SK-N-SH treated with all-trans-retinoic acid at 6 μM for 48 hours (cell line): ENCODE results near the gene ATP13A2.

ENCODE experiments used
- ATAC-seq: fragments of 200-7000 bp; cut with Tn5 transposase; 3 replicates; pipeline ENCODE4 v1.9.1; 2020; ENCODE audit warnings: mild to moderate bottlenecking, moderate library complexity
- ARNTL ChIP-seq: fragments of 450-650 bp; formaldehyde crosslinking; IDR thresholded peaks from 2 replicates; pipeline ENCODE4 v1.5.0; 2020; ENCODE audit warnings: low read depth, mild to moderate bottlenecking, moderate library complexity, borderline replicate concordance
- BACH2 ChIP-seq: fragments of 250-450 bp; sonication (Bioruptor Pico); IDR thresholded peaks from 2 replicates; pipeline ENCODE4 v1.9.0; 2021; ENCODE audit warnings: mild to moderate bottlenecking, borderline replicate concordance
- CSDC2 ChIP-seq: fragments of 250-450 bp; sonication (Bioruptor Pico); IDR thresholded peaks from 2 replicates; pipeline ENCODE4 v1.5.0; 2020; ENCODE audit warnings: mild to moderate bottlenecking, moderate library complexity
- ESRRG ChIP-seq: fragments of 250-450 bp; sonication (Bioruptor Pico); IDR thresholded peaks from 2 replicates; pipeline ENCODE4 v1.6.1; 2021; ENCODE audit warnings: mild to moderate bottlenecking
- GLIS3 ChIP-seq: fragments of 250-450 bp; sonication (Bioruptor Pico); IDR thresholded peaks from 2 replicates; pipeline ENCODE4 v1.5.0; 2020; ENCODE audit warnings: mild to moderate bottlenecking, moderate library complexity
- ISL1 ChIP-seq: fragments of 250-450 bp; sonication (Bioruptor Pico); IDR thresholded peaks from 2 replicates; pipeline ENCODE4 v2.1.2; 2022; ENCODE audit warnings: mild to moderate bottlenecking, moderate library complexity
- OSR1 ChIP-seq: fragments of 250-450 bp; sonication (Bioruptor Pico); IDR thresholded peaks from 2 replicates; pipeline ENCODE4 v1.8.0; 2022; ENCODE audit warnings: moderate library complexity, mild to moderate bottlenecking, inconsistent platforms
- PPARA ChIP-seq: fragments of 250-450 bp; sonication (Bioruptor Pico); IDR thresholded peaks from 2 replicates; pipeline ENCODE4 v1.5.0; 2020; ENCODE audit warnings: mild to moderate bottlenecking, borderline replicate concordance
- RARB ChIP-seq: fragments of 250-450 bp; sonication (Bioruptor Pico); IDR thresholded peaks from 2 replicates; pipeline ENCODE4 v1.8.0; 2021; ENCODE audit warnings: mild to moderate bottlenecking, moderate library complexity
- SNAI2 ChIP-seq: fragments of 250-450 bp; sonication (Bioruptor Pico); IDR thresholded peaks from 2 replicates; pipeline ENCODE4 v1.5.0; 2020; ENCODE audit warnings: mild to moderate bottlenecking, moderate library complexity
- TCF4 ChIP-seq: fragments of 250-450 bp; sonication (Bioruptor Pico); IDR thresholded peaks from 2 replicates; pipeline ENCODE4 v1.8.0; 2021; ENCODE audit warnings: mild to moderate bottlenecking, moderate library complexity, borderline replicate concordance
- TOX ChIP-seq: fragments of 250-450 bp; sonication (Bioruptor Pico); IDR thresholded peaks from 2 replicates; pipeline ENCODE4 v1.8.0; 2021; ENCODE audit warnings: mild to moderate bottlenecking, moderate library complexity, borderline replicate concordance
- ZC3H10 ChIP-seq: fragments of 250-450 bp; sonication (Bioruptor Pico); IDR thresholded peaks from 2 replicates; pipeline ENCODE4 v1.5.1; 2021; ENCODE audit warnings: mild to moderate bottlenecking, moderate library complexity
- ZFP30 ChIP-seq: fragments of 450-650 bp; formaldehyde crosslinking; IDR thresholded peaks from 2 replicates; pipeline ENCODE4 v1.5.0; 2022; ENCODE audit warnings: mild to moderate bottlenecking, moderate library complexity
- ZNF565 ChIP-seq: fragments of 450-650 bp; formaldehyde crosslinking; conservative IDR thresholded peaks from 2 replicates; pipeline ENCODE4 v1.5.0; 2020; ENCODE audit warnings: low read depth, mild to moderate bottlenecking, moderate library complexity
- ZNF70 ChIP-seq: fragments of 450-650 bp; formaldehyde crosslinking; IDR thresholded peaks from 2 replicates; pipeline ENCODE4 v1.5.0; 2020; ENCODE audit warnings: mild to moderate bottlenecking, moderate library complexity
- ZNF8 ChIP-seq: fragments of 450-650 bp; formaldehyde crosslinking; IDR thresholded peaks from 2 replicates; pipeline ENCODE4 v1.5.0; 2020; ENCODE audit warnings: mild to moderate bottlenecking, moderate library complexity
- TF ChIP-seq, protein P1 (sequence below): fragments of 250-450 bp; sonication (Bioruptor Pico); IDR thresholded peaks from 2 replicates; pipeline ENCODE4 v1.8.0; 2021; ENCODE audit warnings: low read depth, mild to moderate bottlenecking, moderate library complexity, borderline replicate concordance
- TF ChIP-seq, protein P2 (sequence below): fragments of 250-450 bp; sonication (Bioruptor Pico); IDR thresholded peaks from 2 replicates; pipeline ENCODE4 v1.5.0; 2020; ENCODE audit warnings: mild to moderate bottlenecking, moderate library complexity
- TF ChIP-seq, protein P3 (sequence below): fragments of 250-450 bp; sonication (Bioruptor Pico); IDR thresholded peaks from 2 replicates; pipeline ENCODE4 v1.5.1; 2020; ENCODE audit warnings: low read depth, mild to moderate bottlenecking, moderate library complexity
- TF ChIP-seq, protein P4 (sequence below): fragments of 250-450 bp; sonication (Bioruptor Pico); IDR thresholded peaks from 2 replicates; pipeline ENCODE4 v1.5.1; 2021; ENCODE audit warnings: mild to moderate bottlenecking, moderate library complexity
- TF ChIP-seq, protein P5 (sequence below): fragments of 250-450 bp; sonication (Bioruptor Pico); IDR thresholded peaks from 2 replicates; pipeline ENCODE4 v1.8.0; 2020; ENCODE audit warnings: mild to moderate bottlenecking, moderate library complexity, borderline replicate concordance

The ATP13A2 gene

DNA sequence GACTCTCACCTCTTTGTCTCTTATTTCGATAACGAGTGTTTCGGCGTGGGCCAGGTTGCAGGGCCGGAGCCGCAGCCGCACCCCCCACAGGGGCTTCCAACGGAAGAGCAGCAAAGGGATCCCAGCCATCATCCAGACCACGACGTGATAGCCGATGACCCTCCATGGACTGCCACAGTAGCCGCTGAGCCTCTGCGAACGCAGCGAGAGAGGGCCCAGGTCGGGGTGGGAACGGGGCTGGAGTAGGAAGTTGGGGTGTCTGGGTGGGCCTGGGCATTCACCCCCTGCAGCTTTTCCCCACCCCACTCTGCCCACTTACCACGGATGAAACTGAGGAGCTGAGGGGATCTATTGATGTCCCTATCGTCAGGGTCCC lies 6.4 kb downstream of the ATP13A2 start:
- TF ChIP-seq ZNF70 (no peak), ISL1 (CRISPR knock-in tag) (no peak), ZNF565 (CRISPR knock-in tag) (no peak), PPARA (CRISPR knock-in tag) (no peak), ARNTL (CRISPR knock-in tag) (no peak), BACH2 (CRISPR knock-in tag) (no peak), CSDC2 (CRISPR knock-in tag) (no peak), ZC3H10 (CRISPR knock-in tag) (no peak), GLIS3 (CRISPR knock-in tag) (no peak), TCF4 (CRISPR knock-in tag) (no peak), ZNF8 (CRISPR knock-in tag) (no peak), TOX (CRISPR knock-in tag) (no peak), ESRRG (no peak), SNAI2 (CRISPR knock-in tag) (no peak), RARB (no peak), OSR1 (CRISPR knock-in tag) (no peak), ZFP30 (CRISPR knock-in tag) (no peak)
- TF ChIP-seq, protein P1, sequence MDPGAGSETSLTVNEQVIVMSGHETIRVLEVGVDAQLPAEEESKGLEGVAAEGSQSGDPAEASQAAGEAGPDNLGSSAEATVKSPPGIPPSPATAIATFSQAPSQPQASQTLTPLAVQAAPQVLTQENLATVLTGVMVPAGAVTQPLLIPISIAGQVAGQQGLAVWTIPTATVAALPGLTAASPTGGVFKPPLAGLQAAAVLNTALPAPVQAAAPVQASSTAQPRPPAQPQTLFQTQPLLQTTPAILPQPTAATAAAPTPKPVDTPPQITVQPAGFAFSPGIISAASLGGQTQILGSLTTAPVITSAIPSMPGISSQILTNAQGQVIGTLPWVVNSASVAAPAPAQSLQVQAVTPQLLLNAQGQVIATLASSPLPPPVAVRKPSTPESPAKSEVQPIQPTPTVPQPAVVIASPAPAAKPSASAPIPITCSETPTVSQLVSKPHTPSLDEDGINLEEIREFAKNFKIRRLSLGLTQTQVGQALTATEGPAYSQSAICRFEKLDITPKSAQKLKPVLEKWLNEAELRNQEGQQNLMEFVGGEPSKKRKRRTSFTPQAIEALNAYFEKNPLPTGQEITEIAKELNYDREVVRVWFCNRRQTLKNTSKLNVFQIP (CRISPR knock-in tag) = no peak
- TF ChIP-seq, protein P2, sequence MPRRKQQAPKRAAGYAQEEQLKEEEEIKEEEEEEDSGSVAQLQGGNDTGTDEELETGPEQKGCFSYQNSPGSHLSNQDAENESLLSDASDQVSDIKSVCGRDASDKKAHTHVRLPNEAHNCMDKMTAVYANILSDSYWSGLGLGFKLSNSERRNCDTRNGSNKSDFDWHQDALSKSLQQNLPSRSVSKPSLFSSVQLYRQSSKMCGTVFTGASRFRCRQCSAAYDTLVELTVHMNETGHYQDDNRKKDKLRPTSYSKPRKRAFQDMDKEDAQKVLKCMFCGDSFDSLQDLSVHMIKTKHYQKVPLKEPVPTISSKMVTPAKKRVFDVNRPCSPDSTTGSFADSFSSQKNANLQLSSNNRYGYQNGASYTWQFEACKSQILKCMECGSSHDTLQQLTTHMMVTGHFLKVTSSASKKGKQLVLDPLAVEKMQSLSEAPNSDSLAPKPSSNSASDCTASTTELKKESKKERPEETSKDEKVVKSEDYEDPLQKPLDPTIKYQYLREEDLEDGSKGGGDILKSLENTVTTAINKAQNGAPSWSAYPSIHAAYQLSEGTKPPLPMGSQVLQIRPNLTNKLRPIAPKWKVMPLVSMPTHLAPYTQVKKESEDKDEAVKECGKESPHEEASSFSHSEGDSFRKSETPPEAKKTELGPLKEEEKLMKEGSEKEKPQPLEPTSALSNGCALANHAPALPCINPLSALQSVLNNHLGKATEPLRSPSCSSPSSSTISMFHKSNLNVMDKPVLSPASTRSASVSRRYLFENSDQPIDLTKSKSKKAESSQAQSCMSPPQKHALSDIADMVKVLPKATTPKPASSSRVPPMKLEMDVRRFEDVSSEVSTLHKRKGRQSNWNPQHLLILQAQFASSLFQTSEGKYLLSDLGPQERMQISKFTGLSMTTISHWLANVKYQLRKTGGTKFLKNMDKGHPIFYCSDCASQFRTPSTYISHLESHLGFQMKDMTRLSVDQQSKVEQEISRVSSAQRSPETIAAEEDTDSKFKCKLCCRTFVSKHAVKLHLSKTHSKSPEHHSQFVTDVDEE (CRISPR knock-in tag) = no peak
- TF ChIP-seq, protein P3, sequence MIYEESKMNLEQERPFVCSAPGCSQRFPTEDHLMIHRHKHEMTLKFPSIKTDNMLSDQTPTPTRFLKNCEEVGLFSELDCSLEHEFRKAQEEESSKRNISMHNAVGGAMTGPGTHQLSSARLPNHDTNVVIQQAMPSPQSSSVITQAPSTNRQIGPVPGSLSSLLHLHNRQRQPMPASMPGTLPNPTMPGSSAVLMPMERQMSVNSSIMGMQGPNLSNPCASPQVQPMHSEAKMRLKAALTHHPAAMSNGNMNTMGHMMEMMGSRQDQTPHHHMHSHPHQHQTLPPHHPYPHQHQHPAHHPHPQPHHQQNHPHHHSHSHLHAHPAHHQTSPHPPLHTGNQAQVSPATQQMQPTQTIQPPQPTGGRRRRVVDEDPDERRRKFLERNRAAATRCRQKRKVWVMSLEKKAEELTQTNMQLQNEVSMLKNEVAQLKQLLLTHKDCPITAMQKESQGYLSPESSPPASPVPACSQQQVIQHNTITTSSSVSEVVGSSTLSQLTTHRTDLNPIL (CRISPR knock-in tag) = no peak
- ATAC-seq = no peak

DNA sequence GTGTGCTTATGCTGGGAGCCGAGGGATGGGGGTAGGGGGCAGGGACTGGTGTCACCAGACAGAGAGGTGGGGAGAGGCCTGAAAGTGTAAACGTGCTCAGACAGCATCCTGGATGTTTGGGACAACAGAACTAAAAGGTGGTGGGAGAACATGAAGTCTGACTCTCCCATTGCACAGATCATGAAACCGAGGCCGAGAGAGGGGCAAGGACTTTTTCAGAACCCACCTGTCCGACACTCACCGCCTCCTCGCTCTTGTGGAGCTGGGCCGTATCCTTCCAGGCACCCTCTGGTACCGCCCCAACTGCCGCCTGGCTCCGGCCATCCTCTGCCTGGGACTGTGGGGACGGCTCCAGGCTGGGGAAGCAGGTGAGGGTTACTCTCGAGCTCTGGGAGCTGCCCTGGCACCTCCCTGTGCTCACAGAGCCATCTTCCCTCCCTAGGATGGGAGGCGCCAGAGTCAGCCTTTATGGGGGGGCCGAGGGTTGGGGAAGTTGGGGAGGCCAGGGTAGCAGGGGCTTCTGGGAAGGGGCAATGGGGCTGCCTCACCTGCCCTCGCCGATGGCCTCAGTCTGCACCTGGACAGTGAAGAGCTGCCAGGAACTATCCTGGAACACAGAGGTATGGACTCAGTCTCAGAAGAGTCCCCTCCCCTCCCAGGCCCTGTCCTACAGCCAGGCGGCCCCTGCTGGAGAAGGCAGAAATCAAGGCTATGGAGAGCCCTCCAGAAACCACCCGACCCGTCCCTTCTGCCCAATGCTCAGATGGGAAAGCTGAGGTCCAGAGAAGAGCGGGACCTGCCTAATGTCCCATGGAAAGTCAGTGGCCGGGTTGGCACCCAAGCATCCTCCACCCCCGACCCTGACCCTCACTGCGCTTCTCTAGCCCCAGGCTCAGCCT lies 7.0 kb downstream of the ATP13A2 start:
- peak; percentile 40 for ATAC-seq
- TF ChIP-seq, protein P1 (CRISPR knock-in tag) = no peak
- TF ChIP-seq TCF4 (CRISPR knock-in tag) = no peak
- no peak for TF ChIP-seq ISL1 (CRISPR knock-in tag)
- no peak for TF ChIP-seq SNAI2 (CRISPR knock-in tag)
- TF ChIP-seq, protein P3 (CRISPR knock-in tag) = no peak
- TF ChIP-seq ARNTL (CRISPR knock-in tag) = no peak
- no peak for TF ChIP-seq ZC3H10 (CRISPR knock-in tag)
- TF ChIP-seq, protein P4, sequence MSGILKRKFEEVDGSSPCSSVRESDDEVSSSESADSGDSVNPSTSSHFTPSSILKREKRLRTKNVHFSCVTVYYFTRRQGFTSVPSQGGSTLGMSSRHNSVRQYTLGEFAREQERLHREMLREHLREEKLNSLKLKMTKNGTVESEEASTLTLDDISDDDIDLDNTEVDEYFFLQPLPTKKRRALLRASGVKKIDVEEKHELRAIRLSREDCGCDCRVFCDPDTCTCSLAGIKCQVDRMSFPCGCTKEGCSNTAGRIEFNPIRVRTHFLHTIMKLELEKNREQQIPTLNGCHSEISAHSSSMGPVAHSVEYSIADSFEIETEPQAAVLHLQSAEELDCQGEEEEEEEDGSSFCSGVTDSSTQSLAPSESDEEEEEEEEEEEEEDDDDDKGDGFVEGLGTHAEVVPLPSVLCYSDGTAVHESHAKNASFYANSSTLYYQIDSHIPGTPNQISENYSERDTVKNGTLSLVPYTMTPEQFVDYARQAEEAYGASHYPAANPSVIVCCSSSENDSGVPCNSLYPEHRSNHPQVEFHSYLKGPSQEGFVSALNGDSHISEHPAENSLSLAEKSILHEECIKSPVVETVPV = no peak
- TF ChIP-seq ZNF565 (CRISPR knock-in tag) = no peak
- no peak for TF ChIP-seq CSDC2 (CRISPR knock-in tag)
- no peak for TF ChIP-seq TOX (CRISPR knock-in tag)
- TF ChIP-seq ZNF70 = no peak
- no peak for TF ChIP-seq ZNF8 (CRISPR knock-in tag)
- TF ChIP-seq, protein P5, sequence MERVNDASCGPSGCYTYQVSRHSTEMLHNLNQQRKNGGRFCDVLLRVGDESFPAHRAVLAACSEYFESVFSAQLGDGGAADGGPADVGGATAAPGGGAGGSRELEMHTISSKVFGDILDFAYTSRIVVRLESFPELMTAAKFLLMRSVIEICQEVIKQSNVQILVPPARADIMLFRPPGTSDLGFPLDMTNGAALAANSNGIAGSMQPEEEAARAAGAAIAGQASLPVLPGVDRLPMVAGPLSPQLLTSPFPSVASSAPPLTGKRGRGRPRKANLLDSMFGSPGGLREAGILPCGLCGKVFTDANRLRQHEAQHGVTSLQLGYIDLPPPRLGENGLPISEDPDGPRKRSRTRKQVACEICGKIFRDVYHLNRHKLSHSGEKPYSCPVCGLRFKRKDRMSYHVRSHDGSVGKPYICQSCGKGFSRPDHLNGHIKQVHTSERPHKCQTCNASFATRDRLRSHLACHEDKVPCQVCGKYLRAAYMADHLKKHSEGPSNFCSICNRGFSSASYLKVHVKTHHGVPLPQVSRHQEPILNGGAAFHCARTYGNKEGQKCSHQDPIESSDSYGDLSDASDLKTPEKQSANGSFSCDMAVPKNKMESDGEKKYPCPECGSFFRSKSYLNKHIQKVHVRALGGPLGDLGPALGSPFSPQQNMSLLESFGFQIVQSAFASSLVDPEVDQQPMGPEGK = no peak
- no peak for TF ChIP-seq PPARA (CRISPR knock-in tag)
